Measurements from ENCODE around the gene HDAC6. TPM values are rescaled to one million over a fixed set of nuclear protein-coding genes. Genes with fewer than 3 reads are reported as not detected.
"Not testable (repeated sequence)": the region's sequence is repeated elsewhere in the genome, so short reads cannot be mapped to it uniquely, and the experiment has no call there.

The HDAC6 gene
- total and polyA plus RNA-seq, 11 donors = 27.7 to 48.6 (median 36.9) TPM

- H3K4me3 ChIP-seq = no peak overlapping the region
Measured at GRCh38 chrX:48852857-48853256, 51.0 kb downstream of the HDAC6 start.

GRCh38 chrX:48853494-48853893, 51.6 kb downstream of the HDAC6 start:
- peaks cover 0 to 12% (median 0%) of the 10 kb centered on the region in 9 donors for H3K27me3 ChIP-seq
- H3K27ac ChIP-seq; ATAC-seq; intact Hi-C loops (cut with DNase I); H3K9me3 ChIP-seq; H3K4me1 ChIP-seq; H3K36me3 ChIP-seq; DNase-seq; H3K4me3 ChIP-seq: not testable (repeated sequence)

More at GRCh38 chrX:48852857-48853256, 51.0 kb downstream of the HDAC6 start:
- peaks cover 0 to 12% (median 0%) of the 10 kb centered on the region in 9 donors for H3K27me3 ChIP-seq
- intact Hi-C loops (cut with DNase I) = no loop called here
- no peaks in the 10 kb centered on the region for H3K4me1 ChIP-seq
- WGBS, 4 donors = 65 to 85% (median 72%) methylated on average over 7 of the region's 7 CpGs
- H3K36me3 ChIP-seq = no peaks in the 10 kb centered on the region
- no peak overlapping the region for H3K27ac ChIP-seq
- no peak for DNase-seq
- ATAC-seq = no peak
- no peak for TF ChIP-seq CTCF (IDR thresholded peaks at IDR 0.05)
- TF ChIP-seq POLR2A (IDR thresholded peaks at IDR 0.05) = no peak
- peaks cover 0 to 7% (median 0%) of the 10 kb centered on the region in 12 donors for H3K9me3 ChIP-seq

- H3K4me3 ChIP-seq; intact Hi-C loops (cut with DNase I); H3K4me1 ChIP-seq; H3K27me3 ChIP-seq; DNase-seq; H3K9me3 ChIP-seq; ATAC-seq; H3K36me3 ChIP-seq; H3K27ac ChIP-seq: not testable (repeated sequence)
- 86 to 91% (median 87%) methylated on average over 12 of the region's 12 CpGs for WGBS, 4 donors
Measured at GRCh38 chrX:48854121-48854804, 52.4 kb downstream of the HDAC6 start.

- Histone ChIP-seq H3K9me3 (peaks cover 0 to 7% (median 0%) of the 10 kb centered on the region in 12 donors), H3K36me3 (no peaks in the 10 kb centered on the region), H3K27me3 (peaks cover 0 to 7% (median 0%) of the 10 kb centered on the region in 9 donors), H3K27ac (no peak overlapping the region), H3K4me3 (no peak overlapping the region), H3K4me1 (no peaks in the 10 kb centered on the region)
- WGBS, 4 donors = 41 to 55% (median 49%) methylated on average over 5 of the region's 5 CpGs
- intact Hi-C loops (cut with DNase I) = no loop called here
- peak in 1 of 12 donors; percentile 3 for TF ChIP-seq CTCF (IDR thresholded peaks at IDR 0.05)
- no peak for TF ChIP-seq POLR2A (IDR thresholded peaks at IDR 0.05)
- DNase-seq = no peak
- no peak for ATAC-seq
Measured at GRCh38 chrX:48854898-48855297, 53.0 kb downstream of the HDAC6 start.

GRCh38 chrX:48864210-48864609, 62.3 kb downstream of the HDAC6 start:
- H3K27ac ChIP-seq = no peak overlapping the region
- DNase-seq = no peak

GRCh38 chrX:48872017-48872416, 70.2 kb downstream of the HDAC6 start:
- H3K27ac ChIP-seq; H3K27me3 ChIP-seq; H3K36me3 ChIP-seq; intact Hi-C loops (cut with DNase I); DNase-seq; H3K4me3 ChIP-seq; H3K4me1 ChIP-seq; H3K9me3 ChIP-seq; ATAC-seq: not testable (repeated sequence)
- 66 to 72% (median 68%) methylated on average over 1 to 2 of the region's 2 CpGs for WGBS, 4 donors

More at GRCh38 chrX:48864210-48864609, 62.3 kb downstream of the HDAC6 start:
- TF ChIP-seq POLR2A (IDR thresholded peaks at IDR 0.05) = no peak
- TF ChIP-seq CTCF (IDR thresholded peaks at IDR 0.05) = no peak
- H3K9me3 ChIP-seq = no peaks in the 10 kb centered on the region
- no peak overlapping the region for H3K4me3 ChIP-seq
- no peaks in the 10 kb centered on the region for H3K36me3 ChIP-seq
- H3K27me3 ChIP-seq = no peaks in the 10 kb centered on the region
- intact Hi-C loops (cut with DNase I) = no loop called here
- no peaks in the 10 kb centered on the region for H3K4me1 ChIP-seq
- no peak for ATAC-seq
- 52 to 61% (median 53%) methylated on average over 4 of the region's 4 CpGs for WGBS, 4 donors

All from heart left ventricle (tissue), 16 donors.